ENCODE measurements around the gene SOCS7.
A peak's percentile ranks its signal among the peaks of the same experiment; 100 is the strongest.

The SOCS7 gene

GRCh38 chr17:38344420-38344745, 7.3 kb upstream of the SOCS7 start:
- TF ChIP-seq CTCF (IDR thresholded peaks at IDR 0.05; ENCODE audit: unreplicated experiment in 3 of 3) = no peak
- Mint-ChIP-seq H3K27me3 (ENCODE audit: low read depth) (peaks cover 1% of the 10 kb centered on the region), H3K27ac (no peak overlapping the region), H3K36me3 (ENCODE audit: low read depth) (no peaks in the 10 kb centered on the region), H3K9me3 (no peaks in the 10 kb centered on the region), H3K4me1 (no peaks in the 10 kb centered on the region), H3K4me3 (no peak overlapping the region)

GRCh38 chr17:38345743-38346142, 5.9 kb upstream of the SOCS7 start:
- Mint-ChIP-seq H3K36me3 (ENCODE audit: low read depth) (no peaks in the 10 kb centered on the region), H3K4me3 (no peak overlapping the region), H3K4me1 (no peaks in the 10 kb centered on the region), H3K27ac (no peak overlapping the region), H3K27me3 (ENCODE audit: low read depth) (no peaks in the 10 kb centered on the region), H3K9me3 (no peaks in the 10 kb centered on the region)
- no peak for TF ChIP-seq CTCF (IDR thresholded peaks at IDR 0.05; ENCODE audit: unreplicated experiment in 3 of 3)

GRCh38 chr17:38349097-38349730, 2.4 kb upstream of the SOCS7 start:
- Mint-ChIP-seq H3K4me3 (peak overlapping the region in 2 of 3 experiments; percentile 1 to 8), H3K4me1 (peaks cover 12% of the 10 kb centered on the region), H3K9me3 (no peaks in the 10 kb centered on the region), H3K36me3 (ENCODE audit: low read depth) (no peaks in the 10 kb centered on the region), H3K27ac (peak overlapping the region in 2 of 3 experiments; percentile 7 to 43), H3K27me3 (ENCODE audit: low read depth) (no peaks in the 10 kb centered on the region)
- peak; percentile 89 to 95 (median 94) for TF ChIP-seq CTCF (IDR thresholded peaks at IDR 0.05; ENCODE audit: unreplicated experiment in 3 of 3)

GRCh38 chr17:38350035-38350434, 1.6 kb upstream of the SOCS7 start:
- no peak for TF ChIP-seq CTCF (IDR thresholded peaks at IDR 0.05; ENCODE audit: unreplicated experiment in 3 of 3)
- Mint-ChIP-seq H3K9me3 (no peaks in the 10 kb centered on the region), H3K4me3 (peak overlapping the region; percentile 55 to 90 (median 79))

GRCh38 chr17:38352245-38353085, 821 bp downstream of the SOCS7 start:
- Mint-ChIP-seq H3K4me3 (peak overlapping the region; percentile 86 to 92 (median 87)), H3K27ac (peak overlapping the region; percentile 9 to 53 (median 40)), H3K36me3 (ENCODE audit: low read depth) (no peaks in the 10 kb centered on the region), H3K4me1 (peaks cover 39% of the 10 kb centered on the region), H3K9me3 (no peaks in the 10 kb centered on the region), H3K27me3 (ENCODE audit: low read depth) (no peaks in the 10 kb centered on the region)
- TF ChIP-seq CTCF (IDR thresholded peaks at IDR 0.05; ENCODE audit: unreplicated experiment in 3 of 3) = no peak

More at GRCh38 chr17:38350035-38350434, 1.6 kb upstream of the SOCS7 start:
- Mint-ChIP-seq H3K4me1 (peaks cover 21% of the 10 kb centered on the region), H3K36me3 (ENCODE audit: low read depth) (no peaks in the 10 kb centered on the region), H3K27me3 (ENCODE audit: low read depth) (no peaks in the 10 kb centered on the region), H3K27ac (peak overlapping the region; percentile 0 to 43 (median 17))

Measured in nephron (organoid).